ENCODE measurements around the gene CPA2.
"Not testable (repeated sequence)": the region's sequence is repeated elsewhere in the genome, so short reads cannot be mapped to it uniquely, and the experiment has no call there.

CPA2 gene

DNA sequence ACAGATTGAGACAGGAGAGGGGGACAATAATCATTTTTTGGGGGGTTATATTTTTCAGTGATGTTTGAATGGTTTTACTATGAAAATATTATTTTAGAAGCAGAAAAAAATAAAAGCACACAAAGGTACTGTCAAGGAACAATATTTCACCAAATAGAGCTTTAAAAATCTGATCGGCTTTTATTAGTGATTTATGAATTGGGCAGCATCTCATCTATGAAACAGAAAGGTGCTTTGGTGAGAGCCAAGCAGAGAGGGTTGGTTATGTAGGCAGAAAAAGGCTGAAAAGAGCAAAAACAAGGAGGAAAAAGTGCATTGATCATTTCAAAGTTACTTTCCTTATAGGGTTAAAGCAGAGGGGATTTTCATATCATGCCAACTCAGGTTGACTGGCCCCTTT lies 26.4 kb upstream of the CPA2 start:
- DNase-seq (ENCODE audit: low read depth), result no peak
- TF ChIP-seq, protein P1, sequence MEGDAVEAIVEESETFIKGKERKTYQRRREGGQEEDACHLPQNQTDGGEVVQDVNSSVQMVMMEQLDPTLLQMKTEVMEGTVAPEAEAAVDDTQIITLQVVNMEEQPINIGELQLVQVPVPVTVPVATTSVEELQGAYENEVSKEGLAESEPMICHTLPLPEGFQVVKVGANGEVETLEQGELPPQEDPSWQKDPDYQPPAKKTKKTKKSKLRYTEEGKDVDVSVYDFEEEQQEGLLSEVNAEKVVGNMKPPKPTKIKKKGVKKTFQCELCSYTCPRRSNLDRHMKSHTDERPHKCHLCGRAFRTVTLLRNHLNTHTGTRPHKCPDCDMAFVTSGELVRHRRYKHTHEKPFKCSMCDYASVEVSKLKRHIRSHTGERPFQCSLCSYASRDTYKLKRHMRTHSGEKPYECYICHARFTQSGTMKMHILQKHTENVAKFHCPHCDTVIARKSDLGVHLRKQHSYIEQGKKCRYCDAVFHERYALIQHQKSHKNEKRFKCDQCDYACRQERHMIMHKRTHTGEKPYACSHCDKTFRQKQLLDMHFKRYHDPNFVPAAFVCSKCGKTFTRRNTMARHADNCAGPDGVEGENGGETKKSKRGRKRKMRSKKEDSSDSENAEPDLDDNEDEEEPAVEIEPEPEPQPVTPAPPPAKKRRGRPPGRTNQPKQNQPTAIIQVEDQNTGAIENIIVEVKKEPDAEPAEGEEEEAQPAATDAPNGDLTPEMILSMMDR (IDR thresholded peaks at IDR 0.05; ENCODE audit: low read length, missing control alignments), result no peak
- H3K4me3 ChIP-seq (replicated peaks; ENCODE audit: low read depth, low read length), result no peak overlapping the region

DNA sequence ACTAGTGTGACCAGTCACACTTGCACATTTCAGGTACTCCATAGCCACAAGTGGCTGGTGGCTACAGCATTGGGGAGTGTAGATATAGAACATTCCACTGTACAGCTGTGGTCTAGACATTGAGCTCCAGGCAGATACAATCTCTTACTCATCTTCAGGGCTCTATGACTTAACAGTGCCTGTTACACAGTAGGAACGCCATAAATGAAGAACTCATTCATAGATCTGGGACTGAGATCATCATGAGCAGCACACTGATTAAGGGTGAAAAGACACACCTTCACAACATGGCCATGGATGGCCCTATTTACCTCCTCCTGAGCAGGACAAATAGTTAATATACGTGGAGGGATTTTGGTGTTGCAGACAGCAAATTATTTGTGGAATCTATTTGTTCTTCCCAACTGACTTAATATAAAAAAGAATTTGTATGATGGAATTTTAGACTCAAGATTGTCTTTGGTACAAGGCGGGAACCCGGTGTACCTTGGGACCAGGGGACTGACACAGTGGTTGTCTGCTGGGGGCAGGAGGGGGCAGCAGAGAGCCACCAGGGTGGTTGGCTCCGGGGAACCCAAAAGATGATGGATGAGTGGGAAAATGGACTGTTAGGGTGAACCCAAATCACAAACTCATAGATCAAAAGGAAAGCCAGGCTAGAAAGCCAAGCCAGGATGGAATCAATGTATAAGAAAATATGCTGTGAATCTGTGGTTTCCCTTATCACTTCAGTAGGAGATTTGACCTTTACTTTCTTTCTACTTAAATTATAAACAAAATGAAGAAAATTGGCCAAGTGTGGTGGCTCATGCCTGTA lies 24.3 kb upstream of the CPA2 start:
- H3K4me3 ChIP-seq (replicated peaks; ENCODE audit: low read depth, low read length), result no peak overlapping the region
- TF ChIP-seq, protein P1 (IDR thresholded peaks at IDR 0.05; ENCODE audit: low read length, missing control alignments), result peak; percentile 97
- peak; percentile 65 for DNase-seq (ENCODE audit: low read depth)

DNA sequence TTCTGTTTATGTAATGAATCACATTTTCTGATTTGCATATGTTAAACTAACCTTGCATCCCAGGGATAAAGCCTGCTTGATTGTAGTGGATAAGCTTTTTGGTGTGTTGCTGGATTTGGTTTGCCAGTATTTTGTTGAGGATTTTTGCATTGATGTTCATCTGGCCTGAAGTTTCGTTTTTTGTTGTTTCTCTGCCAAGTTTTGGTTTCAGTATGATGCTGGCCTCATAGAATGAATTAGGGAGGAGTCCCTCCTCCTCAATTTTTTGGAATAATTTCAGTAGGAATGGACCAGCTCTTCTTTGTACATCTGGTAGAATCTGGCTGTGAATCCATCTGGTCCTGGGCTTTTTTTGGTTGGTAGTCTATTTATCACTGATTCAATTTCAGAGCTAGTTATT lies 23.2 kb upstream of the CPA2 start:
- not testable (repeated sequence) for H3K4me3 ChIP-seq (replicated peaks; ENCODE audit: low read depth, low read length)
- peak; percentile 33 for DNase-seq (ENCODE audit: low read depth)

DNA sequence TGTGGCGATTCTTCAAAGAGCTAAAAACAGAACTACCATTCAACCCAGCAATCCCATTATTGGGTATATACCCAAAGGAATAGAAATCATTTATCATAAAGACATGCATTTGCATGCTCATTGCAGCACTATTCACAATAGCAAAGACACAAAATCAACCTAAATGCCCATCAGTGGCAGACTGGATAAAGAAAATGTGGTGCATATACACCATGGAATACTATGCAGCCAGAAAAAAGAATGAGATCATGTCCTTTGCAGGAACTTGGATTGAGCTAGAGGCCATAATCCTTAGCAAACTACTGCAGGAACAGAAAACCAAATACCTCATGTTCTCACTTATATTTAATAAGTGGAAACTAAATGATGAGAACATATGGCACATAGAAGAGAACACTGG lies 20.2 kb upstream of the CPA2 start:
- not testable (repeated sequence) for DNase-seq (ENCODE audit: low read depth); H3K4me3 ChIP-seq (replicated peaks; ENCODE audit: low read depth, low read length)

DNA sequence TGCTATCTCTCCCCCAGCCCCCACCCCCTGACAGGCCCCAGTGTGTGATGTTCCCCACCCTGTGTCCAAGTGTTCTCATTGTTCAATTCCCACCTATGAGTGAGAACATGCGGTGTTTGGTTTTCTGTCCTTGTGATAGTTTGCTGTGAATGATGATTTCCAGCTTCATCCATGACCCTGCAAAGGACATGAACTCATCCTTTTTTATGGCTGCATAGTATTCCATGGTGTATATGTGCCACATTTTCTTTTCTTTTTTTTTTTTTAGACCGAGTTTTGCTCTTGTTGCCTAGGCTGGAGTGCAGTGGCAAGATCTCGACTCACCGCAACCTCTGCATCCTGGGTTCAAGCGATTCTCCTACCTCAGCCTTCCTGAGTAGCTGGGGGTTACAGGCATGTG lies 17.8 kb upstream of the CPA2 start:
- DNase-seq (ENCODE audit: low read depth); H3K4me3 ChIP-seq (replicated peaks; ENCODE audit: low read depth, low read length): not testable (repeated sequence)

DNA sequence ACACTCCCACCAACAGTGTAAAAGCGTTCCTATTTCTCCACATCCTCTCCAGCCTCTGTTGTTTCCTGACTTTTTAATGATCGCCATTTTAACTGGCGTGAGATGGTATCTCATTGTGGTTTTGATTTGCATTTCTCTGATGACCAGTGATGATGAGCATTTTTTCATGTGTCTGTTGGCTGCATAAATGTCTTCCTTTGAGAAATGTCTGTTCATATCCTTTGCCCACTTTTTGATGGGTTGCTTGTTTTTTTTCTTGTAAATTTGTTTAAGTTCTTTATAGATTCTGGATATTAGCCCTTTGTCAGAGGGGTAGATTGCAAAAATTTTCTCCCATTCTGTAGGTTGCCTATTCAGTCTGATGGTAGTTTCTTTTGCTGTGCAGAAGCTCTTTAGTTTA lies 17.0 kb upstream of the CPA2 start:
- H3K4me3 ChIP-seq (replicated peaks; ENCODE audit: low read depth, low read length); DNase-seq (ENCODE audit: low read depth): not testable (repeated sequence)

DNA sequence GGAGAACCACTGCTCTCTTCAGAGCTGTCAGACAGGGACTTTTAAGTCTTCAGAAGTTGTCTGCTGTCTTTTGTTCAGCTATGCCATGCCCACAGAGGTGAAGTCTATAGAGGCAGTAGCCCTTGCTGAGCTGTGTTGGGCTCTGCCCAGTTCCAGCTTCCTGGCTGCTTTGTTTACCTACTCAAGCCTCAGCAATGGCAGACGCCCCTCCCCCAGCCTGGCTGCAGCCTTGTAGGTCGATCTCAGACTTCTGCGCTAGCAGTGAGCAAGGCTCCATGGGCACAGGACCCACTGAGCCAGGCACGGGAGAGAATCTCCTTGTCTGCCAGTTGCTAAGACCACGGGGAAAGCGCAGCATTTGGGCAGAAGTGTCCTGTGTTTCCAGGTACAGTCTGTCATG lies 12.1 kb upstream of the CPA2 start:
- DNase-seq (ENCODE audit: low read depth), result no peak
- no peak overlapping the region for H3K4me3 ChIP-seq (replicated peaks; ENCODE audit: low read depth, low read length)
- TF ChIP-seq, protein P1 (IDR thresholded peaks at IDR 0.05; ENCODE audit: low read length, missing control alignments), result no peak

DNA sequence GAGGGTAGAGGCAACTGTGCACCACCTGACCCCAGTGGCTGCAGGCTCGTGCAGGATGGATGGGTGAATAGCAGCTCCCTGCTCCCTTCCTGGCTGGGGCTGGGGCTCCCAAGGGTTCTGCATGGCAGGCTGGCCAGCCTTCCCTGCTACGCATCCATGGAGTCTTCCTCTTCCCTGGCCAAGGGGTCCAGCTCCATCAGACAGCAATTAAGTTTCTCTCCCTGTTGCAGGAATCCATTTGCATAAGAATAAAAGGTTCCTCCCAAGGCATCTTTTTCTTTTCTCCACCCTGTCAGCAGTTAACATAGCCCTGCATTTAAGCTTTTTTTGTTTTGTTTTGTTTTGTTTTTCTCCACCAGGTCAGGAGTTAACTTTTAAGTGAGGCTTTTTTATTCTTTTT lies 10.0 kb upstream of the CPA2 start:
- no peak for DNase-seq (ENCODE audit: low read depth)
- TF ChIP-seq, protein P1 (IDR thresholded peaks at IDR 0.05; ENCODE audit: low read length, missing control alignments), result no peak
- no peak overlapping the region for H3K4me3 ChIP-seq (replicated peaks; ENCODE audit: low read depth, low read length)

DNA sequence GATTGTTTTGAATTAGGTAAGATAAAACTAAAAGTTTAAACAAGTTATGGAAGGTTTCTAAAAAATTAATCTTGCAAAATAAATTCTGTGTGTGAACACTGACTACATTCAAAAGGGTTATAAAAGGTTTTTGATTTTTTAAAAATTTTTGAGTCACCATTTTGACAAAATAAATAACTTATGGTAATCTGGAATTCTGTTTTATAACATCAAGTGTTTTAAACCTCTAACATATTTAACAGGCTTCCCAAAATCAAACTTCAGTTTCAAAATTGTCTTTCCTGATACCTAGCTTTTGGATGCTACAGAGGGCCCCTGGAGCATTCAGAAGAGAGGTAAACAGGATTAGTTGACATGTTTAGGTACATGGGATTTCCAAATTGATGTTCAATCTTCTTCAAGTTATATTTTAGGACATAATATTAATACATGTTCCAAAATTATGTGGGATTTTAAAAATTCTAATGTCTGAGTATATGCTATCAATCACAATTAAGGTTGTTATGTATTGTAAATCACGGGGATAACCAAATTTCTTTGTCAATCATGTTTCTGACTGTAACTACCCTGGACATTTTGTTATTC lies 8.1 kb upstream of the CPA2 start:
- TF ChIP-seq, protein P1 (IDR thresholded peaks at IDR 0.05; ENCODE audit: low read length, missing control alignments), result no peak
- no peak for DNase-seq (ENCODE audit: low read depth)
- H3K4me3 ChIP-seq (replicated peaks; ENCODE audit: low read depth, low read length), result no peak overlapping the region

Measured in fibroblast of pulmonary artery (primary cell).